Measurements from ENCODE around the gene BAZ2B. TPM values are rescaled to one million over a fixed set of nuclear protein-coding genes. Genes with fewer than 3 reads are reported as not detected.

BAZ2B gene
- total RNA-seq, 2 donors from 2014 or later: 53.1 to 64.1 TPM

GRCh38 chr2:159573846-159574606 lies 42.3 kb downstream of the BAZ2B start:
- peaks cover 30% of the 10 kb centered on the region for H3K9me3 Mint-ChIP-seq
- no peak overlapping the region for H3K4me3 Mint-ChIP-seq
- H3K4me1 ChIP-seq (ENCODE audit: control insufficient read depth, insufficient read depth, low read length): no peaks in the 10 kb centered on the region
- H3K4me1 Mint-ChIP-seq: peaks cover 4% of the 10 kb centered on the region
- DNase-seq: no peak
- H3K9me3 ChIP-seq (ENCODE audit: control insufficient read depth, low read length): peaks cover 34% of the 10 kb centered on the region
- H3K4me3 ChIP-seq (ENCODE audit: low read length): no peak overlapping the region
- no peaks in the 10 kb centered on the region for H3K27me3 Mint-ChIP-seq (ENCODE audit: insufficient read depth)
- H3K36me3 ChIP-seq (ENCODE audit: control insufficient read depth, insufficient read depth, low read length): peaks cover 6% of the 10 kb centered on the region
- no peak overlapping the region for H3K27ac ChIP-seq (ENCODE audit: low read depth, low read length)
- no peak overlapping the region for H3K27ac Mint-ChIP-seq
- TF ChIP-seq, protein P1, sequence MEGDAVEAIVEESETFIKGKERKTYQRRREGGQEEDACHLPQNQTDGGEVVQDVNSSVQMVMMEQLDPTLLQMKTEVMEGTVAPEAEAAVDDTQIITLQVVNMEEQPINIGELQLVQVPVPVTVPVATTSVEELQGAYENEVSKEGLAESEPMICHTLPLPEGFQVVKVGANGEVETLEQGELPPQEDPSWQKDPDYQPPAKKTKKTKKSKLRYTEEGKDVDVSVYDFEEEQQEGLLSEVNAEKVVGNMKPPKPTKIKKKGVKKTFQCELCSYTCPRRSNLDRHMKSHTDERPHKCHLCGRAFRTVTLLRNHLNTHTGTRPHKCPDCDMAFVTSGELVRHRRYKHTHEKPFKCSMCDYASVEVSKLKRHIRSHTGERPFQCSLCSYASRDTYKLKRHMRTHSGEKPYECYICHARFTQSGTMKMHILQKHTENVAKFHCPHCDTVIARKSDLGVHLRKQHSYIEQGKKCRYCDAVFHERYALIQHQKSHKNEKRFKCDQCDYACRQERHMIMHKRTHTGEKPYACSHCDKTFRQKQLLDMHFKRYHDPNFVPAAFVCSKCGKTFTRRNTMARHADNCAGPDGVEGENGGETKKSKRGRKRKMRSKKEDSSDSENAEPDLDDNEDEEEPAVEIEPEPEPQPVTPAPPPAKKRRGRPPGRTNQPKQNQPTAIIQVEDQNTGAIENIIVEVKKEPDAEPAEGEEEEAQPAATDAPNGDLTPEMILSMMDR (conservative IDR thresholded peaks at IDR 0.05): no peak
- H3K27me3 ChIP-seq (ENCODE audit: control insufficient read depth, insufficient read depth, low read length, poor library complexity, severe bottlenecking): no peaks in the 10 kb centered on the region
- H3K9ac ChIP-seq (ENCODE audit: extremely low read depth, low read length, poor library complexity, severe bottlenecking): no peak overlapping the region
- 63 to 100% methylated on average over 1 to 3 of the region's 3 CpGs for WGBS, 2 experiments (ENCODE audit: insufficient coverage in 1 of 2, insufficient read length in 1 of 2)
- H3K36me3 Mint-ChIP-seq (ENCODE audit: low read depth): peaks cover 39% of the 10 kb centered on the region

- no peaks in the 10 kb centered on the region for H3K4me1 Mint-ChIP-seq
- no peak overlapping the region for H3K27ac Mint-ChIP-seq
- peaks cover 30% of the 10 kb centered on the region for H3K9me3 Mint-ChIP-seq
- Histone ChIP-seq H3K4me1 (ENCODE audit: control insufficient read depth, insufficient read depth, low read length) (no peaks in the 10 kb centered on the region), H3K4me3 (ENCODE audit: low read length) (peak overlapping the region; percentile 12), H3K36me3 (ENCODE audit: control insufficient read depth, insufficient read depth, low read length) (peaks cover 6% of the 10 kb centered on the region), H3K9ac (ENCODE audit: extremely low read depth, low read length, poor library complexity, severe bottlenecking) (no peak overlapping the region), H3K9me3 (ENCODE audit: control insufficient read depth, low read length) (peaks cover 34% of the 10 kb centered on the region), H3K27ac (ENCODE audit: low read depth, low read length) (no peak overlapping the region), H3K27me3 (ENCODE audit: control insufficient read depth, insufficient read depth, low read length, poor library complexity, severe bottlenecking) (no peaks in the 10 kb centered on the region)
- H3K27me3 Mint-ChIP-seq (ENCODE audit: insufficient read depth): no peaks in the 10 kb centered on the region
- TF ChIP-seq, protein P1 (conservative IDR thresholded peaks at IDR 0.05): no peak
- no peak for DNase-seq
- H3K4me3 Mint-ChIP-seq: no peak overlapping the region
- WGBS, 2 experiments (ENCODE audit: insufficient coverage in 1 of 2, insufficient read length in 1 of 2): 92 to 95% methylated on average over 3 to 4 of the region's 4 CpGs
- H3K36me3 Mint-ChIP-seq (ENCODE audit: low read depth): peaks cover 39% of the 10 kb centered on the region
These were observed 43.1 kb downstream of the BAZ2B start for GRCh38 chr2:159573294-159573693.

DNA sequence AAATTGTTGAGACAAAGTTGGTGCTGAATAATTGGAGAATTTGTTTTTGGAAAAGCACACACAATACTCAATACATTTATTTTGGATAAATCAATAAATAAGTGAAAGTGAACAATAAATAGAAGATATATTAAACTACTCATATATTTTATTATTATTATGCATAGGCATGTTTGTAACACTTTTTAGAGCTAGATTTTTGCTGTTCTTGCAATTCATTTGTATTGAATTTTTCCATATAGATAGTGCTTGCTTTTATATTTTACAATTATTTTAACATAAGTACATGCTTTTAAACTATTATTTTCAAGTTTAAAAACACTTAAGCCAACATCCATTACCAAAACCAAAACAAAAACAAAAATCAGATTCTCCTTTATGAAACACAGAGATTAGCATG lies 43.9 kb downstream of the BAZ2B start:
- H3K9ac ChIP-seq (ENCODE audit: extremely low read depth, low read length, poor library complexity, severe bottlenecking): no peak overlapping the region
- Mint-ChIP-seq H3K4me3 (no peak overlapping the region), H3K27ac (no peak overlapping the region), H3K4me1 (no peaks in the 10 kb centered on the region), H3K9me3 (peaks cover 30% of the 10 kb centered on the region), H3K27me3 (ENCODE audit: insufficient read depth) (no peaks in the 10 kb centered on the region), H3K36me3 (ENCODE audit: low read depth) (peaks cover 39% of the 10 kb centered on the region)
- no peak for DNase-seq
- peaks cover 6% of the 10 kb centered on the region for H3K36me3 ChIP-seq (ENCODE audit: control insufficient read depth, insufficient read depth, low read length)
- H3K9me3 ChIP-seq (ENCODE audit: control insufficient read depth, low read length): peaks cover 34% of the 10 kb centered on the region
- no peaks in the 10 kb centered on the region for H3K4me1 ChIP-seq (ENCODE audit: control insufficient read depth, insufficient read depth, low read length)
- TF ChIP-seq, protein P1 (conservative IDR thresholded peaks at IDR 0.05): no peak
- H3K27ac ChIP-seq (ENCODE audit: low read depth, low read length): no peak overlapping the region
- no peaks in the 10 kb centered on the region for H3K27me3 ChIP-seq (ENCODE audit: control insufficient read depth, insufficient read depth, low read length, poor library complexity, severe bottlenecking)
- H3K4me3 ChIP-seq (ENCODE audit: low read length): no peak overlapping the region
